ENCODE data around the gene HNF4A.

HNF4A gene

DNA sequence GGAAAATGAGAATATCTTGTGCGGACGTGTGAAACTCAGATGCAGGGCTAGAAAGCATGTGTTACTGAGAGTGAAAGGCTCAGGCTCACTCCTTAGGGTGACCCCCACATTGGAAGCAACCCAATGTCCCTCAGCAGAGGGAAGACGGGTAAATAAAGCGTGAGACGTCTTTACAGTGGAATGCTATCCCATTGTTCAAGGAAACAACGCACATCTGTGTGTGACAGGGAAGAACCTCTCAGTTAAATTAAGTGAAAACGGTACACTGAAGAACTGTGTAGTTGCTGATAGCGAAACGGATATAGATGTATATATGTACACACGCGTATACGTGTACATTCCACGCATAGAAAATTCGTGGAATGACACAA is 839 bp downstream of the HNF4A start:
- TF ChIP-seq, protein P1, sequence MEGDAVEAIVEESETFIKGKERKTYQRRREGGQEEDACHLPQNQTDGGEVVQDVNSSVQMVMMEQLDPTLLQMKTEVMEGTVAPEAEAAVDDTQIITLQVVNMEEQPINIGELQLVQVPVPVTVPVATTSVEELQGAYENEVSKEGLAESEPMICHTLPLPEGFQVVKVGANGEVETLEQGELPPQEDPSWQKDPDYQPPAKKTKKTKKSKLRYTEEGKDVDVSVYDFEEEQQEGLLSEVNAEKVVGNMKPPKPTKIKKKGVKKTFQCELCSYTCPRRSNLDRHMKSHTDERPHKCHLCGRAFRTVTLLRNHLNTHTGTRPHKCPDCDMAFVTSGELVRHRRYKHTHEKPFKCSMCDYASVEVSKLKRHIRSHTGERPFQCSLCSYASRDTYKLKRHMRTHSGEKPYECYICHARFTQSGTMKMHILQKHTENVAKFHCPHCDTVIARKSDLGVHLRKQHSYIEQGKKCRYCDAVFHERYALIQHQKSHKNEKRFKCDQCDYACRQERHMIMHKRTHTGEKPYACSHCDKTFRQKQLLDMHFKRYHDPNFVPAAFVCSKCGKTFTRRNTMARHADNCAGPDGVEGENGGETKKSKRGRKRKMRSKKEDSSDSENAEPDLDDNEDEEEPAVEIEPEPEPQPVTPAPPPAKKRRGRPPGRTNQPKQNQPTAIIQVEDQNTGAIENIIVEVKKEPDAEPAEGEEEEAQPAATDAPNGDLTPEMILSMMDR (IDR thresholded peaks at IDR 0.05; ENCODE audit: low read depth, low read length), result no peak
- H3K4me3 ChIP-seq (replicated peaks in 1 of 2; ENCODE audit: low read depth in 2 of 2, low read length in 2 of 2), result no peak overlapping the region
- DNase-seq (ENCODE audit: low read depth in 2 of 2), result no peak

DNA sequence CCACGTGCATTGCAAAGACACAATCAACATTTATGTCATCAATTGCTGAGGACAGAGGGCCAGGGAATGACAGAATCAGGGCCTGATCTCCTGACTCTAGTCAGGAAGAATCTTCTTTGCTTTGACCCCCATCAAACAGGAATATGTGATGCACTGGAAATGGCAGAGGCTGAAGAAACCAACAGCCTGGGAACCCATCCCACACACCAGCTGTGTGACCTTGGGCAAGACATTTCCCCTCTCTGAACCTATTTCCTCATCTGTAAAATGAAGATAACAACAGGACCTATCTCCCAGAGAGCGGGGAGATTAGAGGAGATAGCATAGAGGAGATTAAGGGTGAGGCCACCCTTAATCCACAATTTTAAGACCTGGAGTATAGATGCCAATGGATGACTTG is 1.5 kb downstream of the HNF4A start:
- TF ChIP-seq, protein P1 (IDR thresholded peaks at IDR 0.05; ENCODE audit: low read depth, low read length), result no peak
- DNase-seq (ENCODE audit: low read depth in 2 of 2), result no peak
- no peak overlapping the region for H3K4me3 ChIP-seq (replicated peaks in 1 of 2; ENCODE audit: low read depth in 2 of 2, low read length in 2 of 2)

DNA sequence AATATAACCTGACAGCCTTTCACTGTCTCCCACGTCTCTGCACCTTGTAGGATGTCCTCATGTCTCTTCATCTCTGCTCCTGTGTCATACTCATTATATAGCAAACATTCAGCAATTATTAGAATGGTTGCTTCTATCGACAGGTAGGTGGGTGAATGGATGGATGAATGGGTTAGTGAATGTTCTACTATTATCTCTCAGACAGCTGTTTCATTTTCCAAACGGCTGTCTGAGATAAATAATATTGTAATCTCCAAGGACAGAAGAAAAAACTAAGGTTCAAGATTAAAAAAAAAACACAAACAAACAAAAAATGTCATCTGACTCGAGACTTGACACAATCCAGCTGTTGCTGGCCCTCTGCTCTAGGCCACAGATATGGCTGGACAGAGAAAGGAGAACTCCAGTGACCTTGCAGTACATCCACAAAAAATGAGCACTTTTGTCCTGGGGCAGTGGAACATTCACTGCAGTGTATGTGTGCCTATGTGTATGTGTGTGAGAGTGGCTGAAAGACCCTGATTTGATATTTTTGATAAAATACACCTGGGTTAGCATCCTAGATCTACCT is 2.1 kb downstream of the HNF4A start:
- no peak overlapping the region for H3K4me3 ChIP-seq (replicated peaks in 1 of 2; ENCODE audit: low read depth in 2 of 2, low read length in 2 of 2)
- TF ChIP-seq, protein P1 (IDR thresholded peaks at IDR 0.05; ENCODE audit: low read depth, low read length), result no peak
- peak in 1 of 2 donors; percentile 7 for DNase-seq (ENCODE audit: low read depth in 2 of 2)

DNA sequence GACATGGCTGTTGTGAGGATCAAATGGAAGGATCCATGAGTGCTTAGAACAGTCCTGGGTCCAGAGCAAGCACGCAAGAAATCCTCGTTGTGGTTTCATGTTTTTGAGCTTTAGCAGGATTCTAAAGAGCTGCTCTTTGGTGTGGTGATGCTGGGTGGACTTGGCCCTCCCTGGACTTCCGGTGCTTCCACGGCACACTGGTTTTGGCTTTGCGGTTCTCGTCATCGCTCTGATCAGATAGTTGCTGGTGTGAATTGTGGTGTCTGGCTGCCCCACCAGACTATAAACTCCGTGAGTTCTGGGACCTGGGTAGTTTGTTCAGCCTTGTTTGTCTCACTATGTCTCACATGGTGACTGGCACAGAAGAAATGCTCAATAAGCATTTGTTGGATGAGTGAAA is 3.3 kb downstream of the HNF4A start:
- no peak overlapping the region for H3K4me3 ChIP-seq (replicated peaks in 1 of 2; ENCODE audit: low read depth in 2 of 2, low read length in 2 of 2)
- TF ChIP-seq, protein P1 (IDR thresholded peaks at IDR 0.05; ENCODE audit: low read depth, low read length), result no peak
- no peak for DNase-seq (ENCODE audit: low read depth in 2 of 2)

DNA sequence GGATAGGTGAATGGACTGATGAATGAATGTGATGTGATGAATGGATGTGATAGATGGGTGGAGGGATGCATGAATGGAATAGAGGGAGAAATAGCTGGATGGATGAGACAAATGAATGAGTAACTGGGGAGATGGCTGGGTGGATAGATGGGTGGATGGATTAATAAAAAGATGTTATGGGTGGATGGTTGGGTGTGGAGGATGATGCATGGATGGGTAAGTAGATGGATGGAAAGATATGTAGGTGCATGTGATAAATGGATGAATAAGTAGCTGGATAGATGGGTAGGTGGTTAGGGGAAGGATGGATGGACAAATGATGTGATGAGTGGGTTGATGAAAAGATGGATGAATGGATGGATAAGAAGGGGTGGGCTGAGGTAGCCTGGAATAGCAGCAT is 4.7 kb downstream of the HNF4A start:
- DNase-seq (ENCODE audit: low read depth in 2 of 2), result no peak
- TF ChIP-seq, protein P1 (IDR thresholded peaks at IDR 0.05; ENCODE audit: low read depth, low read length), result no peak
- no peak overlapping the region for H3K4me3 ChIP-seq (replicated peaks in 1 of 2; ENCODE audit: low read depth in 2 of 2, low read length in 2 of 2)

DNA sequence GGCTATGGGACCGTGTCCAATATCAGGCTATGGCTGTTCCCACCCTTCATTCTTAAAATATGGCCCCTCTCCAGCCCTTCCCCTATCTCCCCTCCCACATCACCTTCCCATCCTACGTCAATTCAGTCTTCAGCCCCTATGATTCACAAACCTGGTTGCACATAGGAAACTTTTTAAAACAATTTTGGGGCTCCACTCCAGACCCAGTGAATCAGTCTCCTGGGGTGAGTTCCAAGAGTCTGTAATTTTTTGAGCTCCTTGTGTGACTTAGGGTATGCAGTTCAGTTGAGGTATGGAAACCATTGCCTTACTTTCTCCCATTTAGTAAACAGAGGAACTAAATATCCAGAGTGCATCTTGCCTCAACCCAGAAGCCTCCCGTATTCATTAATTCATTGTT is 5.5 kb downstream of the HNF4A start:
- no peak for DNase-seq (ENCODE audit: low read depth in 2 of 2)
- H3K4me3 ChIP-seq (replicated peaks in 1 of 2; ENCODE audit: low read depth in 2 of 2, low read length in 2 of 2), result no peak overlapping the region
- TF ChIP-seq, protein P1 (IDR thresholded peaks at IDR 0.05; ENCODE audit: low read depth, low read length), result no peak

DNA sequence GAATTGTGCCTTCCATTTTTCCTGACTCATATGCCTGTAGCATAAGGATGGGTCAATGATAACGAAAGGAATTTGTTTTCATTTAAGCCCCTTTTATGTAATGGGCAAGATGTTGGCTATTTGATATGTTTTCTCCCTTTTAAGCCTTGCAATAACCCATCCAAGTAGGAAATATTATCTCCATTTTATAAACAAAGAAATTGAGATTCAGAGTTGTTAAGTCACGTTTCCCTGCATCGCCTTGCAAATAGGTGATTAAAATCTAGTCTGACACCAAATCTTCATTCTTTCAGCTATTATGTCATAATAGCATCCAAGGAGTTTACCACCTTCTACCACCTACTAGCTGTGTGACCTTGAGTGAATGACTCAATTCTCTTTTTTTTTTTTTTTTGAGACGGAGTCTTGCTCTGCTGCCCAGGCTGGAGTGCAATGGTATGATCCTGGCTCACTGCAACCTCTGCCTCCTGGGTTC is 7.0 kb downstream of the HNF4A start:
- no peak overlapping the region for H3K4me3 ChIP-seq (replicated peaks in 1 of 2; ENCODE audit: low read depth in 2 of 2, low read length in 2 of 2)
- no peak for DNase-seq (ENCODE audit: low read depth in 2 of 2)
- TF ChIP-seq, protein P1 (IDR thresholded peaks at IDR 0.05; ENCODE audit: low read depth, low read length), result no peak

All from cardiac fibroblast (primary cell).